ENCODE data around the gene PIK3R5.

DNA sequence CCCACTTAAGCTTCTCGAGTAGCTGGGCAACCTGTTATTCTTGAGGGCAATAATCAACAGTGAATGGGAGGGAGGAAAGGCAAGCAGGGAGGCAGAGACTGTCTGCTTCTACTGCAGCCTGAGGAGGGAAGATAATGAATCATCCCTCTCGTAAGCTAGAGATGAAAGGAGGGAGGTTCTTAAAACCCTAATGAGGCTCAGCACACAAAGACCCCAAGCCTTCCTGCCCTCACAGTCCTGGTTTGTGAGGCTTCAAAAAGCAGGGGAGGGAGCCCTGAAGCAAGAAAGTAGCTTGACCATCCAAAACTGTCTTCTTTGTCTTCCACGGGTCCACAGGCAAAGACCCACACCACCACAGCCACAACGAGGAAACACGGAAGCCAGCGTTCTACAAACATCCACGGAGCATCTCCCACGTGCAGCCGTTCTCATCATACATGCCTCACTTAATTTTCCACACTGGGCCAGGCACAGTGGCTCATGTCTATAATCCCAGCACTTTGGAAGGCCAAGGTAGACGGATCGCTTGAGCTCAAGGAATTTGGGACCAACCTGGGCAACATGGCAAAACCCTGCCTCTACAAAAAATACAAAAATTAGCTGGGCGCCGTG is 1.8 kb downstream of the PIK3R5 start:
- TF ChIP-seq POLR2A (IDR thresholded peaks at IDR 0.05; ENCODE audit: low read length): no peak
- no peak for TF ChIP-seq GATA1 (IDR thresholded peaks at IDR 0.05; ENCODE audit: low read depth, low read length)

Measured in erythroblast (primary cell).